ENCODE measurements around the gene SAMD1. TPM values are rescaled to one million over a fixed set of nuclear protein-coding genes. Genes with fewer than 3 reads are reported as not detected.

Gene SAMD1
- total and polyA plus RNA-seq, 9 of the 15 experiments (the other 6 are each of a cell fraction or from before 2014, with no cell fraction given): 2.9 to 96.0 (median 43.5) TPM

DNA sequence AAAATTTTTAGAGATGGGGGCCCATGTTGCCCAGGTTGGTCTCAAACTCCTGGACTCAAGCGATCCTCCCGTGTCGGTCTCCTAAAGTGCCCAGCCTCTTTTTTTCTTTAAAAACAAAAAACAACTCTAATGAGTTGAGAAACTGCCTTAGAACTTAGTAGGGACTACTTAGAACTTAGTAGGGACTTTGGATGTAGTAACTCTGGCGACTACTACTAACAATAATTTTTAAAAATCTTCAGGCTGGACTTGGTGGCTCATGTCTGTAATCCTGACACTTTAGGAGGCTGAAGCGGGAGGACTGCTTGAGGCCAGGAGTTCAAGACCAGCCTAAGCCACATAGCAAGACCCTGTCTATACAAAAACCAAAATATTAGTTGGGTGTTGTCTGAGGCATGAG lies 4.5 kb downstream of the SAMD1 start:
- FAIRE-seq (no peak), DNase-seq (ENCODE audit: extremely low read depth in 1 of 4, low spot score in 3 of 4) (no peak), ATAC-seq (no peak)
- no peaks in the 10 kb centered on the region for H3K27me3 ChIP-seq (ENCODE audit: control insufficient read depth in 2 of 2, insufficient read depth in 2 of 2, low read length in 2 of 2)
- BruUV-seq (replicated peaks): no TSS peak
- no peak overlapping the region; the same call in 2 of the 3 replicates for H3K27ac ChIP-seq (ENCODE audit: extremely low read depth, low read depth, low read length)
- H3K4me3 ChIP-seq: peak overlapping the region; percentile 48
- H2AFZ ChIP-seq (ENCODE audit: low read depth, low read length): peak overlapping the region; percentile 79; the same call in 1 of the 2 replicates
- peak overlapping the region; percentile 17 to 90; a peak in 2 of 4 replicates for H3K9ac ChIP-seq (ENCODE audit: insufficient read depth in 1 of 2, low read depth in 2 of 2, low read length in 2 of 2)
- ChIA-PET POLR2A (no interaction called here), CTCF (ENCODE audit: low intra/inter-chr PET ratio) (no interaction called here)
- peaks cover 13% of the 10 kb centered on the region for H3K79me2 ChIP-seq (ENCODE audit: control insufficient read depth, insufficient read depth, low read length)
- H4K20me1 ChIP-seq (replicated peaks; ENCODE audit: control insufficient read depth, insufficient read depth, low read length): no peaks in the 10 kb centered on the region
- WGBS (ENCODE audit: insufficient coverage, low coverage, missing lambda C conversion rate): 28% methylated on average over 5 of the region's 5 CpGs
- H3K4me2 ChIP-seq (ENCODE audit: insufficient read depth, low read length): peak overlapping the region; percentile 81
- 0 out of 2 replicates have a peak, but pooled peaks have one; percentile 3 for TF ChIP-seq DPF2 (IDR thresholded peaks at IDR 0.05)
- TF ChIP-seq ZKSCAN1 (IDR thresholded peaks at IDR 0.05; ENCODE audit: low read depth, low read length): peak; percentile 80; the same call in 1 of the 2 replicates
- TF ChIP-seq, protein P1, sequence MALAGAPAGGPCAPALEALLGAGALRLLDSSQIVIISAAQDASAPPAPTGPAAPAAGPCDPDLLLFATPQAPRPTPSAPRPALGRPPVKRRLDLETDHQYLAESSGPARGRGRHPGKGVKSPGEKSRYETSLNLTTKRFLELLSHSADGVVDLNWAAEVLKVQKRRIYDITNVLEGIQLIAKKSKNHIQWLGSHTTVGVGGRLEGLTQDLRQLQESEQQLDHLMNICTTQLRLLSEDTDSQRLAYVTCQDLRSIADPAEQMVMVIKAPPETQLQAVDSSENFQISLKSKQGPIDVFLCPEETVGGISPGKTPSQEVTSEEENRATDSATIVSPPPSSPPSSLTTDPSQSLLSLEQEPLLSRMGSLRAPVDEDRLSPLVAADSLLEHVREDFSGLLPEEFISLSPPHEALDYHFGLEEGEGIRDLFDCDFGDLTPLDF (CRISPR knock-in tag; IDR thresholded peaks at IDR 0.05): no peak
- in situ Hi-C loops (cut with MboI): no loop called here
- no peaks in the 10 kb centered on the region for H3K9me3 ChIP-seq (replicated peaks; ENCODE audit: control insufficient read depth, insufficient read depth, low read depth, low read length)
- intact Hi-C loops (cut with micrococcal nuclease): no loop called here
- no peaks in the 10 kb centered on the region for H3K9me1 ChIP-seq (ENCODE audit: control insufficient read depth, insufficient read depth, low read length)
- peaks cover 15 to 42% of the 10 kb centered on the region in 2 experiments; a peak in 4 of 5 replicates for H3K4me1 ChIP-seq (replicated peaks in 1 of 2; ENCODE audit: control insufficient read depth in 2 of 2, insufficient read depth in 2 of 2, low read length in 2 of 2)
- H3K36me3 ChIP-seq (ENCODE audit: control insufficient read depth, insufficient read depth, low read length): peaks cover 25% of the 10 kb centered on the region; the same call in 2 of the 3 replicates
